Skeletal muscle tissue (tissue), 4 donors: ENCODE measurements around the gene HAGHL. TPM values are rescaled to one million over a fixed set of nuclear protein-coding genes. Genes with fewer than 3 reads are reported as not detected.
"Not testable (repeated sequence)": the region's sequence is repeated elsewhere in the genome, so short reads cannot be mapped to it uniquely, and the experiment has no call there.

Experiments
- H3K27ac ChIP-seq: one replicate; pipeline ENCODE4 v1.7.0; 2013; ENCODE audit warnings: mild to moderate bottlenecking, low read depth, low read length, inconsistent platforms
- H3K27me3 ChIP-seq, 3 donors: one replicate each; pipeline ENCODE4 v1.7.0; 2013; ENCODE audit warnings: low read length in 3 of 3; ENCODE audit not compliant: control insufficient read depth in 3 of 3, insufficient read depth in 3 of 3
- H3K36me3 ChIP-seq, 3 donors: one replicate each; pipeline ENCODE4 v1.7.0; 2013; ENCODE audit warnings: low read length in 3 of 3; ENCODE audit not compliant: control insufficient read depth in 3 of 3, insufficient read depth in 3 of 3
- H3K4me1 ChIP-seq, 3 donors: one replicate each; pipeline ENCODE4 v1.7.0; 2013; ENCODE audit warnings: low read length in 3 of 3, mild to moderate bottlenecking in 3 of 3; ENCODE audit not compliant: control insufficient read depth in 3 of 3, insufficient read depth in 3 of 3
- H3K4me3 ChIP-seq, 3 donors: one replicate each; pipeline ENCODE4 v1.7.0; 2013; ENCODE audit warnings: low read length in 3 of 3
- H3K9ac ChIP-seq, 3 donors: one replicate each; pipeline ENCODE4 v1.7.0; 2013; ENCODE audit warnings: low read length in 3 of 3, mild to moderate bottlenecking in 3 of 3, moderate library complexity in 2 of 3, low read depth in 1 of 3
- H3K9me3 ChIP-seq, 3 donors: one replicate each; pipeline ENCODE4 v1.7.0; 2013; ENCODE audit warnings: low read length in 3 of 3; ENCODE audit not compliant: control insufficient read depth in 3 of 3
- total RNA-seq: library from RNA; depleted of rRNA; stranded (reverse); fragments of >200 nt; gene quantifications from one replicate; pipeline ENCODE4 v1.2.3, GENCODE V29; 2014
- donor health status: Osteomylitis.

Gene HAGHL
- total RNA-seq, 1 donor from 2014 or later = 1.0 TPM

GRCh38 chr16:689175-689897, 37.6 kb upstream of the HAGHL start:
- H3K27ac ChIP-seq = peak overlapping the region; percentile 76
- H3K36me3 ChIP-seq = peaks cover 6 to 19% (median 7%) of the 10 kb centered on the region in 3 donors
- peak overlapping the region; percentile 74 to 96 (median 93) for H3K9ac ChIP-seq
- peak overlapping the region; percentile 72 to 93 (median 89) for H3K4me3 ChIP-seq
- H3K9me3 ChIP-seq = no peaks in the 10 kb centered on the region
- H3K27me3 ChIP-seq = peaks cover 24 to 32% (median 27%) of the 10 kb centered on the region in 3 donors
- peaks cover 28 to 56% (median 30%) of the 10 kb centered on the region in 3 donors for H3K4me1 ChIP-seq

DNA sequence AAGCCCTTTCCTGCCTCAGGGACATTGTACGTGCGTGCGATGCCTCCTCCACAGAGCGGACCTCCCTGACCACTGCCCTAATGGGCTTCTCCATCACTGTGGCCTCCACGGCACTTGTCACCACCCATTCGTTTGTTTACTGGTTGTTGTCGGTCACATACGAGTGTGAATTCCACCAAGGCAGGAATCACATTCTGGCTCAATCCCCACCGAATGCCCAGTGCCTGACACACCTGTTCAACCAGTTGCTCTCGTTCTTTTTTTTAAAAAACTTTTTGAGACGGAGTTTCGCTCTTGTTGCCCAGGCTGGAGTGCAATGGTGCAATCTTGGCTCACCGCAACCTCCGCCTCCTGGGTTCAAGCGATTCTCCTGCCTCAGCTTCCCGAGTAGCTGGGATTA, 35.7 kb upstream of the HAGHL start:
- not testable (repeated sequence) for H3K27ac ChIP-seq, H3K9ac ChIP-seq, H3K9me3 ChIP-seq
- Histone ChIP-seq H3K27me3 (peaks cover 39 to 45% (median 44%) of the 10 kb centered on the region in 3 donors), H3K4me1 (peaks cover 19 to 45% (median 33%) of the 10 kb centered on the region in 3 donors), H3K36me3 (peaks cover 4 to 14% (median 6%) of the 10 kb centered on the region in 3 donors), H3K4me3 (peak overlapping the region in 1 of 3 donors; percentile 72)

DNA sequence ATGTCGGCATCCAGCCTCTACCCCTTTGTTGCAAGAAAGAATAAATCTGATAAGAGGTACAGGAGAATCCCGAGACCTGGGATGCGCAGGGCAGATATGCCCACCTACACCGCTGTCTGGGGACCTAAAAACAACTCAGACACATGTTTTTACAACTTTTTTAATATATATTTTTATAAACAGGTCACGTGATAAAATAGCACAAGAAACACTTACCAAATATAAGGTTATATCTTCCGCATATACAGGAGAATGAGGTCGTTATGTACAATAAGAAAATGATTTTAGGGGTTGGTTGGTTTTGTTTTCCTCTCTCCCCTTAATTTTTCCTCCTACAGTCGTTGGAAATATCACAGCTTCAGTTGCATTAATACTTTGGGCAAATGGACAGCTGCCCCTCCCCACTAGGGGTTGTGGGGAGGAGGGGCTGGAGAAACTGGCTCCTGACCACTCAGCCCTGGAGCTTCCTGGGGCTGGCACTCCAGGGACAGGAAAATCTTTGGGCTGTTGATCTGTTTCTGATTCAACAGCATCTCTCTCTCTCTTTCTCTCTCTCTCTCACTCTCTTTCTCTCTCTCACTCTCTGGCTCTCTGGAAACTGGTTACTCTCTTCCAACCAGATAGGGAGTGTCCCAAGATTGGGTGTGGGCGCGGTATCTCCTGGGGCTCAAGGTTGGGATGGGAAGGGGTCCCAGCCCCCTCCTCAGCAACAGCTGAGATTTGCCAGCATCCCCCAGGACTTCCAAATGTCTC, 34.4 kb upstream of the HAGHL start:
- Histone ChIP-seq H3K4me3 (no peak overlapping the region), H3K27me3 (peaks cover 44 to 52% (median 52%) of the 10 kb centered on the region in 3 donors), H3K9me3 (no peaks in the 10 kb centered on the region), H3K9ac (no peak overlapping the region), H3K4me1 (peaks cover 19 to 34% (median 33%) of the 10 kb centered on the region in 3 donors), H3K27ac (no peak overlapping the region), H3K36me3 (peaks cover 0 to 4% (median 2%) of the 10 kb centered on the region in 3 donors)

DNA sequence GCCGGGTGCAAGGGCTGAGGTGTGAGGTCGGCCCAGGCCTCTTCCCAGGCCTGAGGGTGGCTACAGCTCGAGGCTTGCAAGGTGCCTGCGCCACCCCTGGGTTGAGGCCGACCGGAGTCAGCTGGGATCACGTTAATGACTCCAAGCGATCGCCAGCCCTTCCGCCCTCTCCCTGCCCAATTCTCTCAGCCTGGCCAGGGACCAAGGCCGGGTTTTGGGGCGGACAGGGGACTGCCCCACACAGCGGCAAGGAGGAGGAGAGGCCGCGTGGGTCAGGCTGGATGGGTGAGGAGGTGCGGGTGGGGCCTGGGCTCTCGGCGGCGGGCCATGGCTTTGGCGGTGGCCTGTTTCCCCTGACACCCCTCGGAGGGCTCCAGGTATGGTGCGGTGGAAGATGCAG, 33.5 kb upstream of the HAGHL start:
- Histone ChIP-seq H3K9ac (no peak overlapping the region), H3K27me3 (peaks cover 47 to 58% (median 54%) of the 10 kb centered on the region in 3 donors), H3K4me1 (peaks cover 19 to 33% (median 27%) of the 10 kb centered on the region in 3 donors)

GRCh38 chr16:693766-694165, 33.1 kb upstream of the HAGHL start:
- Histone ChIP-seq H3K36me3 (no peaks in the 10 kb centered on the region), H3K27ac (no peak overlapping the region), H3K27me3 (peaks cover 48 to 60% (median 56%) of the 10 kb centered on the region in 3 donors), H3K4me3 (no peak overlapping the region), H3K9ac (no peak overlapping the region), H3K4me1 (peaks cover 15 to 29% (median 23%) of the 10 kb centered on the region in 3 donors), H3K9me3 (no peaks in the 10 kb centered on the region)

More for the DNA sequence above, 33.5 kb upstream of the HAGHL start:
- H3K27ac ChIP-seq = no peak overlapping the region
- no peak overlapping the region for H3K4me3 ChIP-seq
- no peaks in the 10 kb centered on the region for H3K9me3 ChIP-seq
- no peaks in the 10 kb centered on the region for H3K36me3 ChIP-seq

DNA sequence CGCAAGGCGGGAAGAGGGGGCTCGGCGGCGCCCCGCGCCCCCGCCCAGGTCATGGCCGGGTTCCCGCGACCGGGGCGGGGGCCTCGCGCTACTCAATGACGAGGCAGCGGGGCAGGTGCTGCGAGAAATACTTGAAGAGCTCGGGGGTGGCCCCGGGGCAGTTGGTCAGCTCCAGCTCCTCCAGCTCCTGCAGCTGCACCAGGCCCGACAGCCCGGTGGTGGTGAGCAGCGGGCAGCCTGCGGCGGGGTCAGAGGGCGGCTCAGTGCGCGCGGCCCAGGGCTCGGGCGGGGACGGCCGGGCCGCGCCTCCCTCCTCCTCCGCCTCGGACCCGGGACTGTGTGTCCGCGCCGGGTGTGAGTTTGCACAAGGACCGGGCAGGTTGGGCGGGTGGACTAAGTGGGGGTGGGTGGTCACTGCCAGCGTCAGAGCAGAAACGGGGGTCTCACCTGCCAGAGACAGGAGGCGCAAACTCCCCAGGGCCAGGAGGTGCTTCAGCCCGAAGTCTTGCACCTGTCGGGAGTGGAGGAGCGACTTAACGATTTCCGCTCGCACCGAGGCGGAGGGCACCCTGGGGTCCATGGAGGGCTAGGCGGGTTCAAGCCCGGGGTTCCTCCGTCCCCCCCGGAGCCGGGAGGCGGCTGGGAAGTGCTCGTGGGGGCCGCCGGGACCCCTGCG, 32.6 kb upstream of the HAGHL start:
- H3K27ac ChIP-seq = no peak overlapping the region
- no peaks in the 10 kb centered on the region for H3K9me3 ChIP-seq
- no peaks in the 10 kb centered on the region for H3K36me3 ChIP-seq
- no peak overlapping the region for H3K9ac ChIP-seq
- peaks cover 9 to 23% (median 18%) of the 10 kb centered on the region in 3 donors for H3K4me1 ChIP-seq
- peaks cover 53 to 66% (median 60%) of the 10 kb centered on the region in 3 donors for H3K27me3 ChIP-seq
- no peak overlapping the region for H3K4me3 ChIP-seq

DNA sequence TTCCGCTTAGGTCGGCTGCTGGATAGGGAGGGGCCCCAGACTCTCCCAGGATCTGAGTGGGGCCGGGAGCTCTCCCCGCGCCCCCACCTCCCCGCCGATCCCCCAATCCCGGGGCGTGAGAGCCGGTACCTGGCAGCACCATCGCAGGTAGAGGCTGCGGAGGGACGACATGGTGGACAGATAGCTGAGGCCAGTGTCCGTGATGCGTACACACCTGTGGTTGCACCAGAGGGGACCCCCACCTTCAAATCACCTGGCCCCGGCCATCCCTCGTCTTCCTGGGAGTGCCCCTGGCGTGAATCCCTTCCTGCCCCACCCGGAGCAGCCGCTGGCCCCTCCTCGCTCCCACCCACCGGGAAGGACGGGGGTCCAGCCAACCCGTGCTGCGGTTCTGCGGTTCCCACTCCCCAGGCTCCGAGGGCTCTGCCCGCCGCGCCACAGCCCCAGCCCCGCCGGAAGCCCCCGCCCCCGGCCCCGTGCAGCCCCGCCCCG, 32.0 kb upstream of the HAGHL start:
- H3K9ac ChIP-seq = no peak overlapping the region
- no peak overlapping the region for H3K27ac ChIP-seq
- no peaks in the 10 kb centered on the region for H3K9me3 ChIP-seq
- H3K27me3 ChIP-seq = peaks cover 58 to 71% (median 64%) of the 10 kb centered on the region in 3 donors
- H3K4me3 ChIP-seq = no peak overlapping the region
- peaks cover 4 to 17% (median 13%) of the 10 kb centered on the region in 3 donors for H3K4me1 ChIP-seq
- no peaks in the 10 kb centered on the region for H3K36me3 ChIP-seq

DNA sequence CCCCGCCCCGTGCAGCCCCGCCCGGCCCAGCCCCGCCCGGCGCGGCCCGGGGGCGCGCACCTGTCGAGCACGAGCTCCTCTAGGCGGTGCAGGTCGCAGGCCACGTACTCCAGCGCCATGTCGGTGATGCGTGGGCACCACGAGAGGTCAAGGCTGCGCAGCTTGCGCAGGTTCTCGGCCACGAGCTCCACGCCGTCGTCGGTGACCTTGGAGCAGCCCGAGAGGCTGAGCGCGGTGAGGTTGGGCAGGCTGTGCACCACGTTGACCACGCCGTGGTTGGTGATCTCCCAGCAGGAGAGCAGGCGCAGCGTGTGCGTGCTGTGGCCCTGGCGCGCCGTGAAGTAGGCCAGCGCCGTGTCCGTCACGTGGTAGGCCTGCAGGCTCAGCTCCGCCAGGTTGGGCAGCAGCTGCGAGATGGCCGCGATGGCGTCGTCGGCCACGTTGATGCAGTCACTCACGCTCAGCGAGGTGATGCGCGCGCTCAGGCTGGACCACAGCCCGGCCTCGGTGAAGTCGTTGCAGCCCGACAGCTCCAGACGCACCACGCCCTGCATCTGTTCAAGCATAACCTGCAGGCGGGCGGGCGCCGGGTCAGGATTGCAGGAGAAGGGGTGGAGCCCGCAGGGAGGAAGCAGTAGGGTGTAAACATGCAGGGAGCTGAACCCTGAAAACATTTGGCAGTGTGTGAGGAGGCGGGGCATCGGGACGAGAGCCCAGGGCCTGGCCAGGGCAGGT, 31.4 kb upstream of the HAGHL start:
- peaks cover 64 to 76% (median 70%) of the 10 kb centered on the region in 3 donors for H3K27me3 ChIP-seq
- peaks cover 4 to 16% (median 8%) of the 10 kb centered on the region in 3 donors for H3K4me1 ChIP-seq
- H3K9me3 ChIP-seq = no peaks in the 10 kb centered on the region
- no peaks in the 10 kb centered on the region for H3K36me3 ChIP-seq
- no peak overlapping the region for H3K9ac ChIP-seq
- H3K27ac ChIP-seq = no peak overlapping the region
- H3K4me3 ChIP-seq = peak overlapping the region in 2 of 3 donors; percentile 40 to 49
